GM12865 (cell line): ENCODE data around the gene SLC4A2.

ENCODE experiments used
- DNase-seq: peaks from one replicate; pipeline ENCODE4 v3.0.0; 2010; ENCODE audit warnings: low read depth
- H3K4me3 ChIP-seq: 2 replicates; pipeline ENCODE4 v1.5.1; 2011; ENCODE audit warnings: mild to moderate bottlenecking, low read depth, low read length, control low read depth
- CTCF ChIP-seq: IDR thresholded peaks from 2 replicates; pipeline ENCODE4 v1.5.1; 2011; ENCODE audit warnings: low read length, control low read depth, low read depth, inconsistent platforms; ENCODE audit not compliant: insufficient read depth; ENCODE audit errors: missing control alignments

The SLC4A2 gene

GRCh38 chr7:151012911-151013347 is 46.5 kb upstream of the SLC4A2 start:
- DNase-seq, result no peak
- no peak overlapping the region for H3K4me3 ChIP-seq

GRCh38 chr7:151013356-151013732 is 46.0 kb upstream of the SLC4A2 start:
- TF ChIP-seq CTCF, result no peak
- no peak overlapping the region for H3K4me3 ChIP-seq
- DNase-seq, result no peak

More at GRCh38 chr7:151012911-151013347, 46.5 kb upstream of the SLC4A2 start:
- peak; percentile 35 for TF ChIP-seq CTCF

GRCh38 chr7:151013733-151014497 is 45.5 kb upstream of the SLC4A2 start:
- DNase-seq, result peak; percentile 84
- TF ChIP-seq CTCF, result no peak
- H3K4me3 ChIP-seq, result peak overlapping the region; percentile 12

- no peak overlapping the region for H3K4me3 ChIP-seq
- peak; percentile 26 for DNase-seq
Measured at GRCh38 chr7:151014950-151015349, 44.4 kb upstream of the SLC4A2 start.

GRCh38 chr7:151015967-151016366 is 43.4 kb upstream of the SLC4A2 start:
- no peak for DNase-seq
- TF ChIP-seq CTCF, result no peak
- no peak overlapping the region for H3K4me3 ChIP-seq

More at GRCh38 chr7:151014950-151015349, 44.4 kb upstream of the SLC4A2 start:
- no peak for TF ChIP-seq CTCF

GRCh38 chr7:151016505-151016904 is 42.9 kb upstream of the SLC4A2 start:
- no peak for DNase-seq
- no peak overlapping the region for H3K4me3 ChIP-seq
- no peak for TF ChIP-seq CTCF

GRCh38 chr7:151016942-151017341 is 42.4 kb upstream of the SLC4A2 start:
- TF ChIP-seq CTCF, result no peak
- H3K4me3 ChIP-seq, result no peak overlapping the region
- DNase-seq, result no peak
